ENCODE results near the gene CAMSAP2. TPM values are rescaled to one million over a fixed set of nuclear protein-coding genes. Genes with fewer than 3 reads are reported as not detected.

Gene CAMSAP2
- total and polyA plus RNA-seq, 2 of the 8 experiments (the other 6 are each of a cell fraction or from before 2014, with no cell fraction given), result 4.2 to 27.6 TPM

GRCh38 chr1:200802042-200802441, 63.3 kb downstream of the CAMSAP2 start (continued):
- TF ChIP-seq, protein P1, sequence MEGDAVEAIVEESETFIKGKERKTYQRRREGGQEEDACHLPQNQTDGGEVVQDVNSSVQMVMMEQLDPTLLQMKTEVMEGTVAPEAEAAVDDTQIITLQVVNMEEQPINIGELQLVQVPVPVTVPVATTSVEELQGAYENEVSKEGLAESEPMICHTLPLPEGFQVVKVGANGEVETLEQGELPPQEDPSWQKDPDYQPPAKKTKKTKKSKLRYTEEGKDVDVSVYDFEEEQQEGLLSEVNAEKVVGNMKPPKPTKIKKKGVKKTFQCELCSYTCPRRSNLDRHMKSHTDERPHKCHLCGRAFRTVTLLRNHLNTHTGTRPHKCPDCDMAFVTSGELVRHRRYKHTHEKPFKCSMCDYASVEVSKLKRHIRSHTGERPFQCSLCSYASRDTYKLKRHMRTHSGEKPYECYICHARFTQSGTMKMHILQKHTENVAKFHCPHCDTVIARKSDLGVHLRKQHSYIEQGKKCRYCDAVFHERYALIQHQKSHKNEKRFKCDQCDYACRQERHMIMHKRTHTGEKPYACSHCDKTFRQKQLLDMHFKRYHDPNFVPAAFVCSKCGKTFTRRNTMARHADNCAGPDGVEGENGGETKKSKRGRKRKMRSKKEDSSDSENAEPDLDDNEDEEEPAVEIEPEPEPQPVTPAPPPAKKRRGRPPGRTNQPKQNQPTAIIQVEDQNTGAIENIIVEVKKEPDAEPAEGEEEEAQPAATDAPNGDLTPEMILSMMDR (IDR thresholded peaks at IDR 0.05; ENCODE audit: control extremely low read depth in 1 of 3, insufficient read depth in 1 of 3, low read depth in 1 of 3, low read length in 3 of 3), result no peak
- TF ChIP-seq TBP (IDR thresholded peaks at IDR 0.05; ENCODE audit: low read depth, low read length) (no peak), JUN (IDR thresholded peaks at IDR 0.05; ENCODE audit: low read depth, low read length) (no peak), KDM5A (IDR thresholded peaks at IDR 0.05; ENCODE audit: low read length) (no peak), FOSL1 (IDR thresholded peaks at IDR 0.05; ENCODE audit: insufficient read depth, low read depth, low read length) (no peak), POLR2AphosphoS5 (IDR thresholded peaks at IDR 0.05; ENCODE audit: low read depth, low read length) (no peak), YY1 (IDR thresholded peaks at IDR 0.05; ENCODE audit: low read depth, low read length) (no peak)
